Measurements from ENCODE around the gene FAM110C. TPM values are rescaled to one million over a fixed set of nuclear protein-coding genes. Genes with fewer than 3 reads are reported as not detected.

Gene FAM110C
- total and polyA plus RNA-seq, 4 donors = 2.8 to 9.7 (median 3.2) TPM

GRCh38 chr2:85761-86160 lies 39.5 kb upstream of the FAM110C start:
- WGBS, 2 donors = 86 to 90% methylated on average over 4 of the region's 4 CpGs
- H3K9me3 ChIP-seq (ENCODE audit: control insufficient read depth in 4 of 4, insufficient read depth in 3 of 4, low read length in 3 of 4) = peaks cover 0 to 4% (median 0%) of the 10 kb centered on the region in 4 donors
- no peaks in the 10 kb centered on the region for H3K36me3 ChIP-seq (ENCODE audit: control insufficient read depth in 4 of 4, insufficient read depth in 4 of 4, low read length in 4 of 4)
- no peaks in the 10 kb centered on the region for H3K27me3 ChIP-seq (ENCODE audit: control insufficient read depth in 3 of 3, insufficient read depth in 3 of 3, low read length in 2 of 3)
- no peak overlapping the region for H3K9ac ChIP-seq (ENCODE audit: insufficient read depth in 1 of 2, low read length in 2 of 2)
- ATAC-seq (ENCODE audit: insufficient read depth, low FRiP score) (no peak), DNase-seq (no peak)
- TF ChIP-seq CTCF (IDR thresholded peaks at IDR 0.05; ENCODE audit: control extremely low read depth, extremely low read depth) = no peak
- H3K4me1 ChIP-seq (ENCODE audit: control insufficient read depth in 5 of 5, insufficient read depth in 5 of 5, low read length in 5 of 5) = peaks cover 0 to 3% (median 0%) of the 10 kb centered on the region in 5 donors
- H3K4me3 ChIP-seq = no peak overlapping the region
- H3K27ac ChIP-seq (ENCODE audit: low read depth in 1 of 2, low read length in 1 of 2) = no peak overlapping the region

GRCh38 chr2:84121-84520 lies 37.8 kb upstream of the FAM110C start:
- Histone ChIP-seq H3K27ac (ENCODE audit: low read depth in 1 of 2, low read length in 1 of 2) (no peak overlapping the region), H3K4me1 (ENCODE audit: control insufficient read depth in 5 of 5, insufficient read depth in 5 of 5, low read length in 5 of 5) (no peaks in the 10 kb centered on the region), H3K36me3 (ENCODE audit: control insufficient read depth in 4 of 4, insufficient read depth in 4 of 4, low read length in 4 of 4) (no peaks in the 10 kb centered on the region), H3K9me3 (ENCODE audit: control insufficient read depth in 4 of 4, insufficient read depth in 3 of 4, low read length in 3 of 4) (no peaks in the 10 kb centered on the region), H3K4me3 (no peak overlapping the region), H3K9ac (ENCODE audit: insufficient read depth in 1 of 2, low read length in 2 of 2) (no peak overlapping the region), H3K27me3 (ENCODE audit: control insufficient read depth in 3 of 3, insufficient read depth in 3 of 3, low read length in 2 of 3) (peaks cover 0 to 4% (median 0%) of the 10 kb centered on the region in 3 donors)
- WGBS, 2 donors = 78 to 82% methylated on average over 2 of the region's 2 CpGs
- no peak for TF ChIP-seq CTCF (IDR thresholded peaks at IDR 0.05; ENCODE audit: control extremely low read depth, extremely low read depth)
- no peak for DNase-seq
- no peak for ATAC-seq (ENCODE audit: insufficient read depth, low FRiP score)

- TF ChIP-seq CTCF (IDR thresholded peaks at IDR 0.05; ENCODE audit: control extremely low read depth, extremely low read depth) = no peak
- ATAC-seq (ENCODE audit: insufficient read depth, low FRiP score) = no peak
- no peaks in the 10 kb centered on the region for H3K36me3 ChIP-seq (ENCODE audit: control insufficient read depth in 4 of 4, insufficient read depth in 4 of 4, low read length in 4 of 4)
- H3K9ac ChIP-seq (ENCODE audit: insufficient read depth in 1 of 2, low read length in 2 of 2) = no peak overlapping the region
- DNase-seq = no peak
- no peak overlapping the region for H3K27ac ChIP-seq (ENCODE audit: low read depth in 1 of 2, low read length in 1 of 2)
- peaks cover 0 to 4% (median 0%) of the 10 kb centered on the region in 3 donors for H3K27me3 ChIP-seq (ENCODE audit: control insufficient read depth in 3 of 3, insufficient read depth in 3 of 3, low read length in 2 of 3)
- no peak overlapping the region for H3K4me3 ChIP-seq
- peaks cover 0 to 2% (median 0%) of the 10 kb centered on the region in 4 donors for H3K9me3 ChIP-seq (ENCODE audit: control insufficient read depth in 4 of 4, insufficient read depth in 3 of 4, low read length in 3 of 4)
- 84 to 89% methylated on average over 10 of the region's 10 CpGs for WGBS, 2 donors
- no peaks in the 10 kb centered on the region for H3K4me1 ChIP-seq (ENCODE audit: control insufficient read depth in 5 of 5, insufficient read depth in 5 of 5, low read length in 5 of 5)
Measured at GRCh38 chr2:80971-81736, 34.8 kb upstream of the FAM110C start.
